Stimulated activated CD8-positive, alpha-beta memory T cell treated with anti-CD3 and anti-CD28 coated beads, Interleukin-12 subunit alpha, Interleukin-12 subunit beta, amount 100 ng/mL, for 1 hour (primary cell): Measurements from ENCODE around the gene ERCC4.

Experiments used
- DNase-seq: peaks from one replicate; pipeline ENCODE4 v3.0.0-alpha.2; 2020; ENCODE audit warnings: low read depth

The ERCC4 gene

GRCh38 chr16:13911306-13911705, 8.6 kb upstream of the ERCC4 start:
- no peak for DNase-seq

GRCh38 chr16:13911871-13912270, 8.1 kb upstream of the ERCC4 start:
- DNase-seq, result no peak

- no peak for DNase-seq
Measured at GRCh38 chr16:13912891-13913290, 7.1 kb upstream of the ERCC4 start.

GRCh38 chr16:13913374-13914292, 6.3 kb upstream of the ERCC4 start:
- no peak for DNase-seq

GRCh38 chr16:13915033-13915635, 4.8 kb upstream of the ERCC4 start:
- no peak for DNase-seq

- no peak for DNase-seq
Measured at GRCh38 chr16:13919330-13919682, 648 bp upstream of the ERCC4 start.

GRCh38 chr16:13920510-13920818, 510 bp downstream of the ERCC4 start:
- no peak for DNase-seq

DNA sequence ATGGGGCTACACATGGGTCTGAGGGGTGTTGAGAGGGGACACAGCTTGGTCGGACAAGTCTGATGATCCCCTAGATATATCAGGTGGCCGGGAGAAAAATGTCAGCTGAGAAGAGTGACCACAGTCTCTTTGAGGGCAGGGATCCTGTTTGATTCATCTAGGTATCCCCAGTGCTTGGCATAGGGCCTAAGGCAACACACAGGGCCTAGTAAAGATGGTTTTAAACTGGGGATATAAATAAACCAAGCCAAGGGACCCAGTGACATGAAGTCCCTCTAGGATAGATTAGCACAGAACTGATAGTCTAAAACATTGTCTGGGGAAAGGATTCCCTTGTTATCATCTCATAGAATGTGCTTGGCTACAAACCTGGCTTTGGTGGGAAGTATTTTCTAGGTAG, 1.4 kb downstream of the ERCC4 start:
- no peak for DNase-seq

DNA sequence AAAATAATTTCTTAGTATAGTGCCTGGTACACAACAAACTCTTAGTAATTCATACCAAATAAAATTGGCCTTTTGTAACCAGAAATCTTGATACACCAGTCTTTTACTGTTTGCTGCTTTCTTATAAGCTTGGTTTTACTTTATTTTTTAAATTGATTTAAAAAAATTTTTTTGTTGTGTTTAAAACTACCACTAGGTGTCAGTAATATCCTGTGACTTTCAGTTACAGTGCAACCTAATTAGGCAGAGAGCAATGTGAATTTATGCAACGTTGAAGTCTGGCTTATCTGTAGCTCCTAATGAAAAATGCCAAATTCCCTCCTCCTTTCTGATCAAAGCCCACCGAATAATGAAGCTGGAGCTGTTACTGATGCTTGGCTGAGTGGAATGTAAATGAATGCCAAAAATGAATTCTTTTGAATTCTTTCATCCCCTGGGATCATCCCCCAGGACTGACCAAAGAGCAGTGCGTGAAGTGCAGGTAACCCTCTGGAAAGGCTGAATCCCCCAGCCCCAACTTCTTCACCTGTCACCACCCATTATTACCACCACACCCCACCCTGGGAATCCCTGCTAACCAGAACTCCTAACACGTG, 3.8 kb downstream of the ERCC4 start:
- no peak for DNase-seq

DNA sequence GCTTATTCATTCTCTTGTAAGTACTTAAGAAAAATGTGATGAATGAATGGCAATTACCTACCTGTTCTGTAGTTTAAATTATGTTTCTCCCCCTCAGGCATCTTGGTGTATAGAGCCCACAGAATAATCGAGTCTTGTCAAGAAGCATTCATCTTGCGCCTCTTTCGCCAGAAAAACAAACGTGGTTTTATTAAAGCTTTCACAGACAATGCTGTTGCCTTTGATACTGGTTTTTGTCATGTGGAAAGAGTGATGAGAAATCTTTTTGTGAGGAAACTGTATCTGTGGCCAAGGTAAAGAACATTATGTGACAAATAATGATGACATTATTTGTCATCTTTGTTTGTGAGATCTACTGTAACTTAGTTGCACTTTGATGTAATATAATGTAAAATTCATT, 6.5 kb downstream of the ERCC4 start:
- DNase-seq, result no peak

DNA sequence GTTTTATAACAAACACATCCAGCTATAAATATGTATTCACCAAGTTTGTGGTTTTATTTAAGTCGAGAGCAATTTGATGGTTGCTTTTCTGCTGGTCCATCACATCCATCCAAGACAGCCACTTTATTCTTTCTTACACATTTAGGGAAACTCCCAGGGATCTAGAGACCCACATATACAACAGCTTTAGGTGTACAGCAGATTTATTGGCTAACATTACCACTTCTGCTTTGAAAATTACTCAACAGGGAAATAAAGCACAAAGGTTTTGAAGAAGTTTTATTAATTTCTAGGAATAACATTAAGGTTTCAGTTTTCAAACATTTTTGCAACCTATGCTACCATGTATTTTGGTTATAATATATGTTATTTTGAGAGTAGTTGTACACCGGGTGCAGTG, 6.9 kb downstream of the ERCC4 start:
- DNase-seq, result no peak

GRCh38 chr16:13928646-13929045, 8.7 kb downstream of the ERCC4 start:
- DNase-seq, result no peak

GRCh38 chr16:13931845-13932244, 11.9 kb downstream of the ERCC4 start:
- DNase-seq, result no peak

DNA sequence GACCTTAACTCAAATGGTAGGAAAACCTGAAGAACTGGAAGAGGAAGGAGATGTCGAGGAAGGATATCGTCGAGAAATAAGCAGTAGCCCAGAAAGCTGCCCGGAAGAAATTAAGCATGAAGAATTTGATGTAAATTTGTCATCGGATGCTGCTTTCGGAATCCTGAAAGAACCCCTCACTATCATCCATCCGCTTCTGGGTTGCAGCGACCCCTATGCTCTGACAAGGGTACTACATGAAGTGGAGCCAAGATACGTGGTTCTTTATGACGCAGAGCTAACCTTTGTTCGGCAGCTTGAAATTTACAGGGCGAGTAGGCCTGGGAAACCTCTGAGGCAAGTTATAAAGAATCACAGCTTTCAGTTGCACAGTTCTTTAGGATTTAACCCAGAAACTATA, 15.5 kb downstream of the ERCC4 start:
- no peak for DNase-seq

DNA sequence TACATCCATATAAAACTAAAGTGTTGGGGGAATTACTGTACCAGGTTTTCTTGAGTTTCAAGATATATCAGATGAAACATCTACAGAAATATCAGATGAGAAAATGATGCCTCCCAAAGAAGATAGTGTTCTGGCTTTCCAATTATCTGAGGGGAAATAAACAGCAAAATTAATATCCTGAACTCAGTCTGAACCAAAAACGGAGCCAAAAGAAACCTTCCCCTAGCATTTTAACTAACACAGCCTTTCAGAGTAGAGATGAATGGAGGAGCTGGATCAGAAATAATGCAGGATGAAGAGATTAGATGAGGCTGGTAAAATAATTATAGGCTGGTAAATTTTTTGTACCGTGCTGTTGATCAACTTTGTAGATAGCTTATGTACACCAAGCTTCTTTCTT, 16.2 kb downstream of the ERCC4 start:
- no peak for DNase-seq

GRCh38 chr16:13936596-13937081, 16.7 kb downstream of the ERCC4 start:
- DNase-seq, result no peak

- DNase-seq, result no peak
Measured at GRCh38 chr16:13937411-13937810, 17.5 kb downstream of the ERCC4 start.

GRCh38 chr16:13938480-13938879, 18.5 kb downstream of the ERCC4 start:
- no peak for DNase-seq

- DNase-seq, result no peak
Measured at GRCh38 chr16:13939821-13940220, 19.9 kb downstream of the ERCC4 start.

DNA sequence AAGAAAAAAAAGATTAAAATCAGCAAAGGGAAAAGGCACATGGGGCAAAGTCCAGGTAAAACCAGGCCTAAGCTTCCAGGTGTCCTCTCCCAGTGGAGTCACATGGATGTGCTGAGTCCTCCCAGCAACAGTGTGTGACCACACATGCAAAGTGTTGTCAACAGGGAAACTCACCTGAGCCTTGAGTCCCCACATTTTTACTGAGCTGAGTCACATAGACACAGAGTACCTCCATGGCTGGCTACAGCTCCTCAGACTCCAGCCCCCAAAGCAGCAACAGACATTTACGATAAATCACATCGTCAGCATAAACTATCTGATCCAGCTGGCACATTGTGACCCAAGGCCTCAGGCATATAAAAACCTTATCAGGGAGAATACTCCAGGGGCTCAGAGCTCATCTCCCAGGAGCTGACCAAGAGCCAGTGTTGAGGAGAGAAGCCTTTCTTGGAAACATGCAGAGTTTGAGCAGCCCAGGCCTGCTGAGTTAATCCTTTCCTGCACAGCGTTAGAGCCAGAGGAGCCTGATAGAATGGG, 20.5 kb downstream of the ERCC4 start:
- DNase-seq, result no peak

DNA sequence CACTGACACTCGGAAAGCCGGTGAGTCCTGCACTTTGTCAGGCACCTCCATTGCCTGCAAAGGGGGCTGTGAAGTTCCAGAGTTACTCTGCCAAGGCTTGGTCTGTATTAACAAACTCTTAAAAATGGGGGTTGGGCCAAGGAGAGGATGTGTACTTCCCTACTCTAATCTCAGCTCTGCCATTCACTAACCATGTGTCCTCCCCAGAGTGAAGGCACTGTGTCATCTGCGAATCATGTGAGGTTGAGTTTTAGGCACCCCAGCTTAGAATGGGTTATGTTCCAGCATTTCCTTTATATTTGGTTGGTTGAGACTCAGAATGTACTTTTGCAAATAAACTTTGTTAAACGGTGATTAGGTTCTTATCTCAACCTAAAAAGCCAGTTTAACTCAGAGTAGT, 24.9 kb downstream of the ERCC4 start:
- DNase-seq, result no peak

DNA sequence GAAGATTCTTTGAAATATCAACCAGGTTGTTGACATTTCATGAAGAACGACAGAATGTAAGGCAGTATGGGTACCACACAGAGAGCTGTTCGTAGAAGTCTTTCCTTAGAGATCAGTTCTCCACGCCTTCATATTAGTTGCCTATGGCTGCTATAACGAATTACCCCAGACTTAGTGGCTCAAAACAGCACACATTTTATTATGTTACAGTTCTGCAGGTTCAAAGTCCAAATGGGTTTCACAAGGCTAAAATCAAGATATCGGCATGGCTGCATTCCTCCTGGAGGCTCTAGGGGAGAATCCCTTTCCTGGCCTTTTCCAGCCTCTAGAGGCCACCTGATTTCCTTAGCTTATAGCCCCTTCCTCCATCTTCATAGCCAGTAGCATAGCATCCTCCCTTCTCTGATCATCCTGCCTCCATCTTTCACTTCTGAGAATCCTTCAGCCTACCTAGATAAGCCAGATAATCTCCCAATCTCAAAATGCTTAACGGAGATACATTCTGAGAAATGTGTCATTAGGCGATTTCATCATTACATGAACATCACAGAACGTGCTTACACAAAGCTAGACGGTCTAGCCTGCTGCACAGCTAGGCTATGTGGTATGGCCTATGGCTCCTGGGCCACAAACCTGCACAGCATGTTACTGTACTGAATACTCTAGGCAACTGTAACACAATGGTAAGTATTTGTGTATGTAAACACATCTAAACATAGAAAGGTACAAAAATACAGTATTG, 26.0 kb downstream of the ERCC4 start:
- DNase-seq, result no peak
